Adrenal gland (tissue), 12 donors: ENCODE data around the gene PCDH12. TPM values are rescaled to one million over a fixed set of nuclear protein-coding genes. Genes with fewer than 3 reads are reported as not detected.

Experiments used
- DNase-seq, 7 donors: peaks; one replicate each; pipeline ENCODE4 v3.0.0-alpha.2; 2019 to 2020
- H3K27ac ChIP-seq, 5 donors: fragments of 200-600 bp; sonication (generic) in 4 of 5; 1 replicate in 3 of 5; 2 replicates in 2 of 5; pipeline versions ENCODE4 v1.5.1 to v1.8.0; 2016 to 2020; ENCODE audit warnings: mild to moderate bottlenecking in 1 of 5
- H3K27me3 ChIP-seq: fragments of 200-600 bp; 2 replicates; pipeline ENCODE4 v1.8.0; 2021
- H3K36me3 ChIP-seq, 2 donors: fragments of 200-600 bp; replicated peaks in 1 of 2; 1 replicate in 1 of 2; 2 replicates in 1 of 2; pipeline versions ENCODE4 v1.5.1 to v1.8.0; 2018 to 2022
- H3K4me1 ChIP-seq, 2 donors: fragments of 200-600 bp; replicated peaks in 1 of 2; 1 replicate in 1 of 2; 2 replicates in 1 of 2; pipeline versions ENCODE4 v1.5.1 to v1.8.0; 2018 to 2021
- H3K4me3 ChIP-seq, 4 donors: fragments of 200-600 bp; sonication (generic) in 3 of 4; one replicate each; pipeline ENCODE4 v1.5.1; 2016 to 2018
- H3K9me3 ChIP-seq, 3 donors: fragments of 200-600 bp; sonication (generic) in 1 of 3; replicated peaks in 1 of 3; 1 replicate in 2 of 3; 2 replicates in 1 of 3; pipeline versions ENCODE4 v1.5.1 to v1.8.0; 2016 to 2021
- POLR2A ChIP-seq, 2 donors: fragments of 450-650 bp; IDR thresholded peaks; one replicate each; pipeline ENCODE4 v1.6.1; 2017; ENCODE audit warnings: antibody characterized with exemption in 2 of 2, mild to moderate bottlenecking in 2 of 2, moderate library complexity in 1 of 2
- WGBS, 4 donors: extraction: QIAGEN DNeasy Blood & Tissue Kit in 2 of 4; methylation state at CpG; one replicate each; pipeline versions ENCODE4 v1.1.5 to v1.1.7; 2013 to 2017; 5-methylcytosine and 5-hydroxymethylcytosine counted together
- intact Hi-C, 2 donors: fragments of 100-400 bp; cut with DNase I; formaldehyde crosslinking; loops; one replicate each; pipeline versions ENCODE4 v1.14.1 to v1.15.0; 2022 to 2023
- polyA plus RNA-seq, 3 donors: library from polyadenylated mRNA; stranded (reverse); fragments of 200-250 nt in 2 of 3; fragments of 350-450 nt in 1 of 3; fragmentation: Illumina TruSeq in 1 of 3; extraction: RNeasy Lipid Tissue Mini Kit (QIAGEN cat#74804) in 1 of 3; gene quantifications; one replicate each; pipeline ENCODE4 v1.2.3, GENCODE V29; 2013 to 2014
- total RNA-seq, 9 donors: library from RNA; depleted of rRNA in 4 of 9; stranded (reverse); fragments of >200 nt in 4 of 9; fragments of 120-200 nt in 1 of 9; fragmentation: NEBNext Ultra II Directional in 1 of 9; extraction: Animal tissue kit (Norgen Biotek cat#: 25700) in 1 of 9; gene quantifications; one replicate each; pipeline versions ENCODE4 v1.1.0 to v1.2.4, GENCODE V29; 2013 to 2023
- TF ChIP-seq, protein P1 (sequence below), 6 experiments: fragments of 450-650 bp in 4 of 6; fragments of 200-600 bp in 2 of 6; sonication (generic) in 1 of 6; IDR thresholded peaks; 1 replicate in 5 of 6; 2 replicates in 1 of 6; pipeline versions ENCODE4 v1.5.1 to v1.8.0; 2016 to 2021; ENCODE audit warnings: antibody characterized with exemption in 6 of 6, mild to moderate bottlenecking in 2 of 6, moderate library complexity in 1 of 6
- donor health status: healthy with polysubstance abuse.
- donor health status: Bipolar disorder and iron deficiency.
- donor health status: DM: yes; HTN: yes; CAD: no.
- donor health status: DM: no; HTN: no; CAD: no.
- donor health status: DM: no; HTN: no; CAD: no.
- donor health status: DM: yes; HTN: yes; CAD: no.

The PCDH12 gene
- total and polyA plus RNA-seq, 12 donors: 3.3 to 18.4 (median 11.3) TPM

DNA sequence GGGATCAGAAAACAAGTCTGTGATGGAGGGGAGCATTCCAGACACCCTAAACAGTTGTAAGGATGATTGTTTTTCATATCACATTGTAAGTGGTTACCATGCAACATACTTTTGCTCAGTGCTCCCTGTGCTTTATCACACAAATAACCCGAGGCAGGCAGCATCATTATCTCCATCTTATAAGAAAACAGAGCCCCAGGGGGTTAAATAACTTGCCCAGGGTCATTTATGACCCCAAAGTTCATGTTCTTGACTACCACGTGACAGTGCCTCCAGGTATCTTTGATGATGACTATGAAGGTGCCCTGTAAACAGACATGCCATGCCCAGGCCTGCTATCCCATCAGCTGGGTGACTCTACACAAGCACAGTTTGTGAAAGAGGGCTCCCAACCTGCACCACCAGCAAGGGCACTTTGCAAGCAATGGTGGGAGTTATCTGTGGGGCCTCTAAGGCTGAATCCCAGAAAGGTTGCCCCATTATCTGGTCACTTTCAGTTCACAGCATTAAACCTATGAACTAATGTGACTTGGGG, 45.3 kb upstream of the PCDH12 start:
- TF ChIP-seq, protein P1, sequence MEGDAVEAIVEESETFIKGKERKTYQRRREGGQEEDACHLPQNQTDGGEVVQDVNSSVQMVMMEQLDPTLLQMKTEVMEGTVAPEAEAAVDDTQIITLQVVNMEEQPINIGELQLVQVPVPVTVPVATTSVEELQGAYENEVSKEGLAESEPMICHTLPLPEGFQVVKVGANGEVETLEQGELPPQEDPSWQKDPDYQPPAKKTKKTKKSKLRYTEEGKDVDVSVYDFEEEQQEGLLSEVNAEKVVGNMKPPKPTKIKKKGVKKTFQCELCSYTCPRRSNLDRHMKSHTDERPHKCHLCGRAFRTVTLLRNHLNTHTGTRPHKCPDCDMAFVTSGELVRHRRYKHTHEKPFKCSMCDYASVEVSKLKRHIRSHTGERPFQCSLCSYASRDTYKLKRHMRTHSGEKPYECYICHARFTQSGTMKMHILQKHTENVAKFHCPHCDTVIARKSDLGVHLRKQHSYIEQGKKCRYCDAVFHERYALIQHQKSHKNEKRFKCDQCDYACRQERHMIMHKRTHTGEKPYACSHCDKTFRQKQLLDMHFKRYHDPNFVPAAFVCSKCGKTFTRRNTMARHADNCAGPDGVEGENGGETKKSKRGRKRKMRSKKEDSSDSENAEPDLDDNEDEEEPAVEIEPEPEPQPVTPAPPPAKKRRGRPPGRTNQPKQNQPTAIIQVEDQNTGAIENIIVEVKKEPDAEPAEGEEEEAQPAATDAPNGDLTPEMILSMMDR (IDR thresholded peaks at IDR 0.05): no peak
- TF ChIP-seq POLR2A (IDR thresholded peaks at IDR 0.05): no peak
- Histone ChIP-seq H3K27me3 (no peaks in the 10 kb centered on the region), H3K36me3 (peaks cover 0 to 71% of the 10 kb centered on the region in 2 donors), H3K4me1 (peaks cover 0 to 10% of the 10 kb centered on the region in 2 donors), H3K9me3 (no peaks in the 10 kb centered on the region), H3K27ac (no peak overlapping the region), H3K4me3 (no peak overlapping the region)
- 39 to 74% (median 61%) methylated on average over 2 of the region's 2 CpGs for WGBS, 4 donors
- intact Hi-C loops: loop anchor here in 1 of 2 donors (10.0 kb wide), 1 partner anchor 551 kb away; no protein-coding TSS in a partner anchor
- no peak for DNase-seq

DNA sequence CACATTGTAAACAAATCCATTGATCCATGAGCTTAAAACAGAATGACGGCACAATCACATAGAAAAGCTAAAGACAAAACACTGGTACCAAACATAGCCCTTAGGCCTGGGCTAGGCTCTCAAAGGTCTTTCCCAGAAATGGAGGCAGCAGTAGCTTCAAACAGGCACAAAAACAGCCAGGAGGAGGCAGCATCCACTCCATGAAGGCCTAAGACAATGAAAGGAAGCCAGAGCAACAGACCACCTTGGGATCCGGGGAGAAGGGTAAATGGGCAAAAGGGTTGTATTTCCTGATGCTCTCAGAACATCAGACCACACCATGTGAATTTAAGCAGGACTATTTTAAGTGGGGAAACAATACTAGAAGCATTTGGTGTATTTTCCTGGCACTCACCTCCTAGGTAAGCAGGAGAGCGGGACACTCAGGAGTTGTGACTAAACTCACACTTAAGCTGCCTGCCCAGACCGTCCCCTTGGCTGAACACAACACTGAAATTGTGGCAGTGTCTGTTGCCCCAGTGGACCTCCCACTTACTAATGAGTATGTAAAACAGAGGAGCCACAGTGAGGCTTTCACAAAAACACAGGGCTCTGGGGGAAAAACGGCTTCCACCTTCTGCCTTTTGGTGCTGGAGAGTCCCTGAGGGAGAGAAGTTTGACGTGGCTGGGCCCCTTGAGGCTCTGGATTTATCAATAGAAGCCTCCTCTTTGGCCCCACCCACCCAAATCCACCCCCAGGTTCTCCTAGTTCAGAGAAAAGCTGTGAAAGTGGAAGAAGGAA, 42.9 kb upstream of the PCDH12 start:
- Histone ChIP-seq H3K4me1 (no peaks in the 10 kb centered on the region), H3K4me3 (no peak overlapping the region), H3K36me3 (peaks cover 0 to 73% of the 10 kb centered on the region in 2 donors), H3K27me3 (no peaks in the 10 kb centered on the region), H3K9me3 (no peaks in the 10 kb centered on the region), H3K27ac (no peak overlapping the region)
- no peak for TF ChIP-seq POLR2A (IDR thresholded peaks at IDR 0.05)
- TF ChIP-seq, protein P1 (IDR thresholded peaks at IDR 0.05): peak in 4 of 6 experiments; percentile 5 to 35 (median 22)
- 76 to 82% (median 80%) methylated on average over 6 of the region's 6 CpGs for WGBS, 4 donors
- intact Hi-C loops: loop anchor here in 1 of 2 donors (10.0 kb wide), 1 partner anchor 554 kb away; no protein-coding TSS in a partner anchor
- DNase-seq: no peak

DNA sequence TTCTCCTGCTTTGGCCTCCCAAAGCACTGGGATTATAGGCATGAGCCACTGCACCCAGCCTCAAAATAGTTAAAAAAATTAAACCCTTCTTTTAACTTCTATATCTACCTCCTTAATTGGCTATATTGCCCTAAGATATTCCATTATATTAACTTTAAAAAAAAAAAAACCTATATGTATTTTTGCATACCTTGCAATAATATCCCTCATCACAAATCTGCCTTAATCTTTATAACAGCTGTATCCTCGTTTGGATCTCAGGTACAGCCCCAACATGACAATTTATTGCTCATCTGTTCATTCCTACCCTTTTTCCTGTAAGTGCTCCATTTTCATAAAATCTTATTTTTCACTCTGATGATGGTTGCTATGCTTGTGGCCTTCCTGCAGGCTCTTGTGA, 42.2 kb upstream of the PCDH12 start:
- TF ChIP-seq POLR2A (IDR thresholded peaks at IDR 0.05): no peak
- TF ChIP-seq, protein P1 (IDR thresholded peaks at IDR 0.05): no peak
- 49 to 64% (median 56%) methylated on average over 1 of the region's 1 CpG for WGBS, 4 donors
- no peaks in the 10 kb centered on the region for H3K27me3 ChIP-seq
- no peaks in the 10 kb centered on the region for H3K9me3 ChIP-seq
- H3K4me1 ChIP-seq: no peaks in the 10 kb centered on the region
- H3K4me3 ChIP-seq: no peak overlapping the region
- H3K27ac ChIP-seq: no peak overlapping the region
- H3K36me3 ChIP-seq: peaks cover 0 to 69% of the 10 kb centered on the region in 2 donors
- intact Hi-C loops: loop anchor here in 1 of 2 donors (10.0 kb wide), 1 partner anchor 555 kb away; no protein-coding TSS in a partner anchor
- DNase-seq: no peak

DNA sequence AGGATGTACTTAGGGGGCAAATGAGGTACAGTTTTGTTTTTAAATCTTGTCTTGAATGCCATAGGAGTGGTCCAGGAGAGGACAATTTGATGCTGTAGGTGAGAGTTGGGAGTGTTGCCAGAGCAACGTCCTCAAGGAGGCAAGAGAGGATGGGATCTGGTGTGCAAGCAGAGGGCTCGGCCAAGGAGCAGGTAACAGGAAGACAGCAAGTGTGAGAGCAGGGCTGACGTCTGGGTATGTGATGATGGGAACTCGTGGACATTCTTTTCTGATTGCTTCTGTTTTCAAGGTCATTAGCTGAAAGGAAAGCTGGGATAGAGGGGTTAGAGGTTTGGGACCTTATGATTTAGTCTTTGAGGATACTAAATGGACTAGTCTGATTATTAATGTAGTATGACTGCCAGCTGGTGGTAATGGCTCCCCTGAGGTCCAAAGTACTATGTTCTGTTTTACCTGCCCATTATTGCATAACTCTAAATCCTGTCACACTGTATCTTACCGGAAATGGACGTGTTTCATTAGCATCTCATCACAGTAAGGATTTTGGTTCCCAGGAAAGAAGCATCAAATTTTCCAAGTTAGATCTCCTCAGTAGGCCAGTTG, 39.5 kb upstream of the PCDH12 start:
- WGBS, 4 donors: 57 to 73% (median 60%) methylated on average over 6 of the region's 6 CpGs
- intact Hi-C loops: no loop called here

More for the DNA sequence above, 39.5 kb upstream of the PCDH12 start:
- no peaks in the 10 kb centered on the region for H3K27me3 ChIP-seq
- no peak for TF ChIP-seq POLR2A (IDR thresholded peaks at IDR 0.05)
- TF ChIP-seq, protein P1 (IDR thresholded peaks at IDR 0.05): no peak
- peaks cover 0 to 66% of the 10 kb centered on the region in 2 donors for H3K36me3 ChIP-seq
- H3K9me3 ChIP-seq: no peaks in the 10 kb centered on the region
- H3K4me3 ChIP-seq: no peak overlapping the region
- H3K27ac ChIP-seq: no peak overlapping the region
- DNase-seq: no peak
- peaks cover 0 to 8% of the 10 kb centered on the region in 2 donors for H3K4me1 ChIP-seq
